AG09319 (cell line): Measurements from ENCODE around the gene MAG.

Experiments used
- DNase-seq: peaks from one replicate; pipeline ENCODE4 v3.0.0-alpha.2; 2010; ENCODE audit warnings: low read depth; ENCODE audit errors: extremely low read depth
- TF ChIP-seq, protein P1 (sequence below): IDR thresholded peaks from 2 replicates; pipeline ENCODE4 v1.5.1; 2011; ENCODE audit warnings: low read depth, mild to moderate bottlenecking, inconsistent platforms, low read length, moderate library complexity

MAG gene

DNA sequence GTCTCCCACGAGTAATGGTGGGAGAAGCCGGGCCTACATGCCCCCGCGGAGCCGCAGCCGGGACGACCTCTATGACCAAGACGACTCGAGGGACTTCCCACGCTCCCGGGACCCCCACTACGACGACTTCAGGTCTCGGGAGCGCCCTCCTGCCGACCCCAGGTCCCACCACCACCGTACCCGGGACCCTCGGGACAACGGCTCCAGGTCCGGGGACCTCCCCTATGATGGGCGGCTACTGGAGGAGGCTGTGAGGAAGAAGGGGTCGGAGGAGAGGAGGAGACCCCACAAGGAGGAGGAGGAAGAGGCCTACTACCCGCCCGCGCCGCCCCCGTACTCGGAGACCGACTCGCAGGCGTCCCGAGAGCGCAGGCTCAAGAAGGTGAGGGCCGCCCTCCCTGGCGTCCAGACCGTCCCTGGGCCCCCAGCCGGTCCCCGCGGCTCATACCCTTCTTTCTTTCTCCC, 24.6 kb upstream of the MAG start:
- TF ChIP-seq, protein P1, sequence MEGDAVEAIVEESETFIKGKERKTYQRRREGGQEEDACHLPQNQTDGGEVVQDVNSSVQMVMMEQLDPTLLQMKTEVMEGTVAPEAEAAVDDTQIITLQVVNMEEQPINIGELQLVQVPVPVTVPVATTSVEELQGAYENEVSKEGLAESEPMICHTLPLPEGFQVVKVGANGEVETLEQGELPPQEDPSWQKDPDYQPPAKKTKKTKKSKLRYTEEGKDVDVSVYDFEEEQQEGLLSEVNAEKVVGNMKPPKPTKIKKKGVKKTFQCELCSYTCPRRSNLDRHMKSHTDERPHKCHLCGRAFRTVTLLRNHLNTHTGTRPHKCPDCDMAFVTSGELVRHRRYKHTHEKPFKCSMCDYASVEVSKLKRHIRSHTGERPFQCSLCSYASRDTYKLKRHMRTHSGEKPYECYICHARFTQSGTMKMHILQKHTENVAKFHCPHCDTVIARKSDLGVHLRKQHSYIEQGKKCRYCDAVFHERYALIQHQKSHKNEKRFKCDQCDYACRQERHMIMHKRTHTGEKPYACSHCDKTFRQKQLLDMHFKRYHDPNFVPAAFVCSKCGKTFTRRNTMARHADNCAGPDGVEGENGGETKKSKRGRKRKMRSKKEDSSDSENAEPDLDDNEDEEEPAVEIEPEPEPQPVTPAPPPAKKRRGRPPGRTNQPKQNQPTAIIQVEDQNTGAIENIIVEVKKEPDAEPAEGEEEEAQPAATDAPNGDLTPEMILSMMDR = no peak
- DNase-seq = no peak

DNA sequence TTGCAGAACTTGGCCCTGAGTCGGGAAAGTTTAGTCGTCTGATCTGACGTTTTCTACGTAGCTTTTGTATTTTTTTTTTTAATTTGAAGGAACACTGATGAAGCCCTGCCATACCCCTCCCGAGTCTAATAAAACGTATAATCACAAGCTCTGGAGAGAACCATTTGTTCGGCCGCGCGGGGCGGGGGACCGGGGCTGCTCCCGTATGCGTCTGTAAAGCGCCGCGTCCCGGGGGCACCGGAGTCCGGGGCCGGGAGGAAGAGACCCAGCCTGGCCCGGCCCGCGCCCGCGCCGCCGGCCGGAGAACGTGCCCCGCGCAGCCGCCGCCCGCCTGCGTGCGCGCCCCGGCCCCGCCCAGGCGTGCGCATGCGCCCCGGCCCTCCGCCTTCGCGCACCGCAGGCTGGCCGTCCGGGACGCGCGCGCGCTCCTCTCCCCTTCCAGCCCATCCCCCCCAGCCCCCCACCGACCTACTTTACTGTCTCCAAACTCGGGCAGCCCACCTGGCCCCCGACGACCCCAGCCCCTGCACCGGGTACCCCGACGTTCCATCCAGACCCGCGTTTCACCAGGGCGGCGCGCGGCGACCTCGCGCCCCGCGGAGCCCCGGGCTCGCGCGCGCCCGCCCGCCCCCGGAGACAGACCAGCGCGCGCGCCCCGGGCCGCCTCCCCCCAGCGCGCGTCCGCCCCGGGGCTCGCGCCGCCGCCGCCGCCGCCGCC, 24.0 kb upstream of the MAG start:
- TF ChIP-seq, protein P1 = no peak
- DNase-seq = peak; percentile 32

DNA sequence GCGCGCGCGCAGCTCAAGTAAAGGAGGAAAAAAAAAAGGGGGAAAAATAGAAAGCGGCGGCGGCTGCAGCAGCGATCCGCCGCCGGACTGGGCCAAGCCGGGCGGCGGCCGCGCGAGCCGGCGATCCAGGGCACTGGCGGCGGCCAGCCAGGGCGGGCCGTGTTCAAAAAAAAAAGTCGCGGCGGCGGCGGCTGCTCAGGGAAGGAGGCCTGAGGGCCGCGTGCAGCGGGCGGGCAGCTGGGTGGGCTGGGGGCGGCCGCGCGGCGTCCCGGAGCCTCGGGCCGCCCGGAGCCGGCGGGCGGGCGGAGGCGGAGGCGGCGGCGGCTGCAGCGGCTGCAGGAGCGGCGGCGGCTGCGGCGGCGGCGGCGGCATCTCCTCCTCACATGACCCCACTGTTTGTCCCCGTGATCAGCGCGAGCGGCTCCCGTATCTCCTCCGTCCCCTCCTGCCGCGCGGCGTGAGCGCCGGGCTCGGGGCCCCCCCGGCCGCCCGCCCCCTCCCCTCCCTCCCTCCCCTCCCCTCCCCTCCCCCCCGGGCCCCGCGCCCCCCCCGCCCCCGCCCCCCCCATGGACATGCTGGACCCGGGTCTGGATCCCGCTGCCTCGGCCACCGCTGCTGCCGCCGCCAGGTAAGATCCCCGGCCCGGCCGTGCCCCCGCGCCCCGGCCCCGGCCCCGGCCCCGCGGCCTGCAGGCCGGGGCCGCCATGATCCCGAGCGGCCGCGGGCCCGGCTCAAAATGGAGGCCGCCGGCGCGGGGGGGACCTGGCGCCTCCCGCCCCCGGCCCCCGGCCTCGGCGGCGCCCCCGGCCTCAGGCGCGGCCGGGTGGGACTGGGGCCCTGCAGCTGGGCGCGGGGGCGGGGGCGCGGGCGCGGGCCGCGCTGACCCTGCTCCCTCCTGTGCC, 23.2 kb upstream of the MAG start, which contains the start of gene USF2:
USF2 (plus strand) TSS at position 427 of the 902 bp plus-strand sequence; CDS start at position 567, 140 bp downstream.
- DNase-seq = peak; percentile 27
- TF ChIP-seq, protein P1 = no peak

DNA sequence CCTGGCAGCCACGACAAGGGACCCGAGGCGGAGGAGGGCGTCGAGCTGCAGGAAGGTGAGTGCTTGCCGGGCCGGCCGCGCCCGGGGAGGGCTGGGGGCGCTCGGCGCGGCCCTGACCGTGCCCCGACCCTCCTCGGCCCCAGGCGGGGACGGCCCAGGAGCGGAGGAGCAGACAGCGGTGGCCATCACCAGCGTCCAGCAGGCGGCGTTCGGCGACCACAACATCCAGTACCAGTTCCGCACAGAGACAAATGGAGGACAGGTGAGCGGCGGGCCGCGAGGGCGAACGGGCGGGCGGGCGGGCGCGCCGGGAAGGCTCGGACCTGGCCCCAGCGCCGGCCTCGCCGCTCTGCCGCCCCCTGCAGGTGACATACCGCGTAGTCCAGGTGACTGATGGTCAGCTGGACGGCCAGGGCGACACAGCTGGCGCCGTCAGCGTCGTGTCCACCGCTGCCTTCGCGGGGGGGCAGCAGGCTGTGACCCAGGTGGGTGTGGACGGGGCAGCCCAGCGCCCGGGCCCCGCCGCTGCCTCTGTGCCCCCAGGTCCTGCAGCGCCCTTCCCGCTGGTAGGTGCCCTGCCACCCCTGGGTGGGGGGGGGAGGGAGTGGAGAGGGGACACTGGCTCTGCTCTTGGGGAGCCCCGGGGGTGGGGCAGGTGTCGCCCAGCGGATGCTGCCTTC, 22.4 kb upstream of the MAG start:
- DNase-seq = peak; percentile 24
- TF ChIP-seq, protein P1 = peak; percentile 52

DNA sequence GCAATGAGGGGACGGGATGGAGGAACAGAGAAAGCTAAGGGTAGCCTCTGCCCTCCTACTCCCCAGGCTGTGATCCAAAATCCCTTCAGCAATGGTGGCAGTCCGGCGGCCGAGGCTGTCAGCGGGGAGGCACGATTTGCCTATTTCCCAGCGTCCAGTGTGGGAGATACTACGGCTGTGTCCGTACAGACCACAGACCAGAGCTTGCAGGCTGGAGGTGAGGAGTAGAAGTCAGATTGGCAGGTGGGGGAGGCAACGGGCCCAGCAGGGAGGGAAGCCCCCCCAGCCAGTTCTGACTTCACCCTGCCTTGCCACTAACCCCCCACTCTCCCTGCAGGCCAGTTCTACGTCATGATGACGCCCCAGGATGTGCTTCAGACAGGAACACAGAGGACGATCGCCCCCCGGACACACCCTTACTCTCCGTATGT, 21.6 kb upstream of the MAG start:
- no peak for DNase-seq
- TF ChIP-seq, protein P1 = no peak

DNA sequence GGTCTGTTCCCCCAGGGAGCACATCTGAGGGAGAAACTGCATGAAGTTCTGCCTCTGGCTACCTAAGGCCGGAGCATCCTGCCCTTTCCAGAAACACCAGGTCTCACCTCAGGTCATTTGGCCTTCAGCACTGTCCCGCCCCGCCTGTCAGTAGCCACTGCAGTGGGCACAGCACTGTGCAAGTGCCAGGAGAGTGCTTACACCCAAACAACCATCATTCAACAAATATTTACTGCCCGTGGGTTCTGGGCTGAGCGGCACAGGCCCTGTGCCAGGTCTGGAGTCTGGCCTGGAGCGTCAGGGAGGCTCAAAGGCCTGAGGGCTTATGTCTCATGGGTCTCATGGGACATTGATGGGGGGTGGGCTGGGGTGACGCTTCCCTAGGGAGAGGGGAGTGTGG, 20.4 kb upstream of the MAG start:
- DNase-seq = no peak
- TF ChIP-seq, protein P1 = no peak
